ENCODE data around the gene CLCN7. TPM values are rescaled to one million over a fixed set of nuclear protein-coding genes. Genes with fewer than 3 reads are reported as not detected.
"Not testable (repeated sequence)": the region's sequence is repeated elsewhere in the genome, so short reads cannot be mapped to it uniquely, and the experiment has no call there.

The CLCN7 gene
- total RNA-seq, 2 donors from 2014 or later: 42.4 to 61.5 TPM

DNA sequence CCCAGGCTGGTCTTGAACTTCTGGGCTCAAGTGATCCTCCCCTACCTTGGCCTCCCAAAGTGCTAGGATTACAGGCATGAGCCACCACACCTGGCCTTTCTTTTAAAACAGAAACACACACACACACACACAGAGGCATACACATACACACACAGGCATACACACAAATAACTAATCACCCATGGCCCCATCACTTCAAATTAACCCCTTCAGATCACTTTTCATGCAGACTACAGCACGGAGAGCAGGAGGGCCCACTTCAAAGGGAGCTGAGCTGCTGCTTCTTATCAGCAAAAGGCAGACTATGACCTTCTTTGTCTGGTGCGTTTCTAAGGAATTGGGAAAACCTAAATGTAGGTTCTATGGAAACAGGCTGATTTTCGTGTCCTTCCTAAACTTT lies 1.9 kb downstream of the CLCN7 start:
- DNase-seq: no peak
- Histone ChIP-seq H3K4me1 (peaks cover 10% of the 10 kb centered on the region), H3K4me3 (no peak overlapping the region), H3K9me3 (no peaks in the 10 kb centered on the region), H3K36me3 (no peaks in the 10 kb centered on the region), H3K27me3 (no peaks in the 10 kb centered on the region), H3K27ac (no peak overlapping the region), H3K9ac (ENCODE audit: low read depth in 2 of 2, low read length in 2 of 2) (no peak overlapping the region)
- intact Hi-C loops (cut with DNase I): no loop called here
- TF ChIP-seq, protein P1, sequence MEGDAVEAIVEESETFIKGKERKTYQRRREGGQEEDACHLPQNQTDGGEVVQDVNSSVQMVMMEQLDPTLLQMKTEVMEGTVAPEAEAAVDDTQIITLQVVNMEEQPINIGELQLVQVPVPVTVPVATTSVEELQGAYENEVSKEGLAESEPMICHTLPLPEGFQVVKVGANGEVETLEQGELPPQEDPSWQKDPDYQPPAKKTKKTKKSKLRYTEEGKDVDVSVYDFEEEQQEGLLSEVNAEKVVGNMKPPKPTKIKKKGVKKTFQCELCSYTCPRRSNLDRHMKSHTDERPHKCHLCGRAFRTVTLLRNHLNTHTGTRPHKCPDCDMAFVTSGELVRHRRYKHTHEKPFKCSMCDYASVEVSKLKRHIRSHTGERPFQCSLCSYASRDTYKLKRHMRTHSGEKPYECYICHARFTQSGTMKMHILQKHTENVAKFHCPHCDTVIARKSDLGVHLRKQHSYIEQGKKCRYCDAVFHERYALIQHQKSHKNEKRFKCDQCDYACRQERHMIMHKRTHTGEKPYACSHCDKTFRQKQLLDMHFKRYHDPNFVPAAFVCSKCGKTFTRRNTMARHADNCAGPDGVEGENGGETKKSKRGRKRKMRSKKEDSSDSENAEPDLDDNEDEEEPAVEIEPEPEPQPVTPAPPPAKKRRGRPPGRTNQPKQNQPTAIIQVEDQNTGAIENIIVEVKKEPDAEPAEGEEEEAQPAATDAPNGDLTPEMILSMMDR (IDR thresholded peaks at IDR 0.05): no peak

DNA sequence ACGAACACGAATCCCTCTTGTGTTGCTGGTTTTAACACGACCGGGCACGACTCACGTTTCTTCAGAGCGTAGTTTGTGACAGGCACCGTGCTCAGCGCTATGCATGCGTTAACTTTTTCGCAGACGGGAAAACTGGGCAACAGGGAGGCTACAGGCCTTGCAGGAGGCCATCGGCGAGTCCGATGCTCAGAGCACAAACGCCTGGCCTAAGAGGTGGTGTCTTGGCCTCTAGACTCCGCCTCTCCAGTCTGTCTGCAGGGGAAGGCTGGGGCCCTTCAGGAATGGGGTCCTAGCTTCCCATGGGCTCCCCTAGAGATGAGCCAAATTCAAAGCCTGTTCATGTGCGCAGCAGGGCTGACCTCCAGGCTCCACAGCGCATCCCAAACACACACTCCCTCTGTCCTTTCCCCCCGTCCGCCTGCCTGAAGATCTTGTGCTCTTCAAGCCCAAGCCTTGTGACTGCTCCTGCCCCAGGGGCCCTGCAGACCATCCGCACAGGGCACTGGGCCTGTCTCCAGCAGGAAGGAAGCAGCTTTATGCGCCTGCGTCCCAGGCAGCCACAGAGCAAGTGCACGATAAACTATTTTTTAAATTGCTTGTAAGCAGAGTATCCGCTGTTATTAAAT lies 3.1 kb downstream of the CLCN7 start:
- Histone ChIP-seq H3K27me3 (no peaks in the 10 kb centered on the region), H3K27ac (no peak overlapping the region), H3K9me3 (no peaks in the 10 kb centered on the region), H3K36me3 (no peaks in the 10 kb centered on the region), H3K4me1 (peaks cover 10% of the 10 kb centered on the region), H3K9ac (ENCODE audit: low read depth in 2 of 2, low read length in 2 of 2) (no peak overlapping the region), H3K4me3 (no peak overlapping the region)
- no peak for DNase-seq
- TF ChIP-seq, protein P1 (IDR thresholded peaks at IDR 0.05): no peak
- intact Hi-C loops (cut with DNase I): no loop called here

DNA sequence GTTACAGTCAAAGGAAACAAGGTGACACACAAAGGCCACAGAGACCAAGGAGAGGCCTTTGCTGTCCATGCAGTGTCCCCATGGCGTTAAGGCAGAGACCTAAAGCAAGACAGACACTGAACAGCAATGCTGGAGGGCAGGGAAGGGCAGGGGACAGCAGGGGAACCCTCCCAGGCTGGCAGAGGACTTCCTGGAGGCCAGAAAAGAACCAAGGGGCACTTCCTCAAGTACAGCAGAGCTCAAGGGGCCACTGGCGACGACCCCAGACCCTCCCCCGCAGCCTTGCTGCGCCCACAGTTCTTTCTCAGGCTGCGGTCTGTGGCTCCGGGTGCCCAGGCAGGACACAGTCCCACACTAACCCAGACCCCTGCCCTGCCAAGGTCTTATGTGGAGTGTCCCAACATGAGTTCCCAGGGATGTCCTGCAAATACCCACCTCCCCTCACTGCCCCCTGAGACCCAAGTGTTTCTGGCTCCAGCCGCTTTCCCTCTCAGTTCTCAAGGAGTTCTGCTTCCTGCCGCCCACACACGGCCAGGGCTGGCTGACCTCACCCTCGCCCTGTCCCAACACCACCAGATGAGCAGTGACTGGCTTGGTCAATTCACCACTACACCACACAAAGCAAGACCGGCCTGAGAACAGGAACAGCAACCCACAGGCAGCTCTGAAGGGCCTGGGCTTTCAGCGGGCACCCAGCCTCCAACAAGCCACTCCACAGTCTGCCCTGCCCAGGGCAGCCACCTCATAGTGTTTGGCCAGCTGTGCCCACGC lies 4.2 kb downstream of the CLCN7 start:
- Histone ChIP-seq H3K27ac (peak overlapping the region; percentile 41), H3K4me1 (peaks cover 9% of the 10 kb centered on the region)

DNA sequence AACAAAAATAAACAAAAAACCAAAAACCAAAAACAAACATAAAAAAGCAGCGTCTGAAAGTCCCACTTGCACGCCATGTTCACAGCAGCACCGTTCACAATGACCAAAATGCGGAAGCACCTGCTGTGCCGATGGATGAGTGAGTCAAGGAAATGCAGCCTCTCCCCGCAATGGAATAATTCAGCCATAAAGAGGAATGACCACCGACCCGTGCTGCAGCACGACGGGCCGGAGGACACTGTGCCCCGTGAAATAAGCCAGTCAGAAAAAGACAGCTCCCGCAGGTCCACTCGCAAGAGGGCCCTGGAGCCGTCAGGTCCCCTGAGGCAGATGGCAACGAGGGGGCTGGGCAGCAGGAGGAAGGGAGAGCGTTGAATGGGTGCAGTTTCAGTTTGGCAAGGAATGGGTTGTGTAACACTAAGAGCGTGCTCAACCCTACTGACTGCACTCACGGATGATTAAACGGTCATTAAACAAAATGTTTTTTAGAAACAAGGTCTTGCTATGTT lies 5.1 kb downstream of the CLCN7 start:
- TF ChIP-seq, protein P1 (IDR thresholded peaks at IDR 0.05): no peak

More for the DNA sequence above, 4.2 kb downstream of the CLCN7 start:
- Histone ChIP-seq H3K9ac (ENCODE audit: low read depth in 2 of 2, low read length in 2 of 2) (peak overlapping the region in 1 of 2 donors; percentile 15), H3K4me3 (no peak overlapping the region), H3K27me3 (no peaks in the 10 kb centered on the region), H3K36me3 (no peaks in the 10 kb centered on the region), H3K9me3 (no peaks in the 10 kb centered on the region)
- DNase-seq: no peak
- intact Hi-C loops (cut with DNase I): no loop called here
- TF ChIP-seq, protein P1 (IDR thresholded peaks at IDR 0.05): no peak

DNA sequence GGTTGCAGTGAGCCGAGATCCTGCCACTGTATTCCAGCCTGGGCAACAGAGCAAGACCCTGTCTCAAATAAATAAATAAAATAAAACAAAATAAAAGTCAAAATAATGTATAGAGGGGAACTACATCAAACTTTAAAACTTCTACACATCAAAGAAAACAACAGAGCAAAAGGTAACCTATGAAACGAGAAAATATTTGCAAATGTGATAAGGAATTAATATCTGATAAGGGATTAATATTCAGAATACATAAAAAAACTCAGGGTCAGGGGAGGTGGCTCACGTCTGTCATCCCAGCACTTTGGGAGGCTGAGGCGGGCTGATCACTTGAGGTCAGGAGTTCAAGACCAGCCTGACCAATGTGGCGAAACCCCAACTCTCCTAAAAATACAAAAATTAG lies 5.7 kb downstream of the CLCN7 start:
- H3K27me3 ChIP-seq; H3K9me3 ChIP-seq; H3K9ac ChIP-seq (ENCODE audit: low read depth in 2 of 2, low read length in 2 of 2); DNase-seq; H3K4me3 ChIP-seq; H3K36me3 ChIP-seq; H3K27ac ChIP-seq; H3K4me1 ChIP-seq; intact Hi-C loops (cut with DNase I): not testable (repeated sequence)

More for the DNA sequence above, 5.1 kb downstream of the CLCN7 start:
- intact Hi-C loops (cut with DNase I): no loop called here
- peaks cover 6% of the 10 kb centered on the region for H3K4me1 ChIP-seq
- H3K27ac ChIP-seq: peak overlapping the region; percentile 41
- no peaks in the 10 kb centered on the region for H3K36me3 ChIP-seq
- H3K9me3 ChIP-seq: no peaks in the 10 kb centered on the region
- peak overlapping the region in 1 of 2 donors; percentile 40 for H3K9ac ChIP-seq (ENCODE audit: low read depth in 2 of 2, low read length in 2 of 2)
- no peaks in the 10 kb centered on the region for H3K27me3 ChIP-seq
- H3K4me3 ChIP-seq: no peak overlapping the region
- DNase-seq: no peak

DNA sequence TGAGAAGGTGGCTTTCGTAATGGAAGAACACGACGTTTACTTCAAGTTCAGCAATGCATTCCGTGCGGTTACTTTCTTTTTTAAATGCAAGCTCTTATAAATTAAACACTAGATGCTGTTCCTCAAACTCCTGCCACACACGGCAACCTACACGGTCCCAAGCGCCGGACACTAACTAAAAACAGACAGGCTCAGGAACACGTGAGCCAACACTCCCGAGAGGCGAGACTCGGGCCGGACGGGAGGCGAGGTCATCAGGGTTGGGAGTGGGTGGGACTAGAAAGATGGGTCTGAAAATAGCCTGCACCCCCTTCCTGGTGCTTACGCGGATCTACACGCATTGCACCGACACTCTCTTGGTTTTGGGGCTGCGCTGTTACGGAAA lies 6.4 kb downstream of the CLCN7 start:
- Histone ChIP-seq H3K36me3 (no peaks in the 10 kb centered on the region), H3K4me1 (no peaks in the 10 kb centered on the region), H3K27me3 (no peaks in the 10 kb centered on the region), H3K27ac (no peak overlapping the region), H3K4me3 (no peak overlapping the region), H3K9ac (ENCODE audit: low read depth in 2 of 2, low read length in 2 of 2) (no peak overlapping the region), H3K9me3 (no peaks in the 10 kb centered on the region)
- TF ChIP-seq, protein P1 (IDR thresholded peaks at IDR 0.05): no peak
- DNase-seq: no peak
- intact Hi-C loops (cut with DNase I): no loop called here
